ENCODE results near the gene ANKRD23.

GRCh38 chr2:96860065-96861029 lies 16.5 kb upstream of the ANKRD23 start:
- TF ChIP-seq, protein P1, sequence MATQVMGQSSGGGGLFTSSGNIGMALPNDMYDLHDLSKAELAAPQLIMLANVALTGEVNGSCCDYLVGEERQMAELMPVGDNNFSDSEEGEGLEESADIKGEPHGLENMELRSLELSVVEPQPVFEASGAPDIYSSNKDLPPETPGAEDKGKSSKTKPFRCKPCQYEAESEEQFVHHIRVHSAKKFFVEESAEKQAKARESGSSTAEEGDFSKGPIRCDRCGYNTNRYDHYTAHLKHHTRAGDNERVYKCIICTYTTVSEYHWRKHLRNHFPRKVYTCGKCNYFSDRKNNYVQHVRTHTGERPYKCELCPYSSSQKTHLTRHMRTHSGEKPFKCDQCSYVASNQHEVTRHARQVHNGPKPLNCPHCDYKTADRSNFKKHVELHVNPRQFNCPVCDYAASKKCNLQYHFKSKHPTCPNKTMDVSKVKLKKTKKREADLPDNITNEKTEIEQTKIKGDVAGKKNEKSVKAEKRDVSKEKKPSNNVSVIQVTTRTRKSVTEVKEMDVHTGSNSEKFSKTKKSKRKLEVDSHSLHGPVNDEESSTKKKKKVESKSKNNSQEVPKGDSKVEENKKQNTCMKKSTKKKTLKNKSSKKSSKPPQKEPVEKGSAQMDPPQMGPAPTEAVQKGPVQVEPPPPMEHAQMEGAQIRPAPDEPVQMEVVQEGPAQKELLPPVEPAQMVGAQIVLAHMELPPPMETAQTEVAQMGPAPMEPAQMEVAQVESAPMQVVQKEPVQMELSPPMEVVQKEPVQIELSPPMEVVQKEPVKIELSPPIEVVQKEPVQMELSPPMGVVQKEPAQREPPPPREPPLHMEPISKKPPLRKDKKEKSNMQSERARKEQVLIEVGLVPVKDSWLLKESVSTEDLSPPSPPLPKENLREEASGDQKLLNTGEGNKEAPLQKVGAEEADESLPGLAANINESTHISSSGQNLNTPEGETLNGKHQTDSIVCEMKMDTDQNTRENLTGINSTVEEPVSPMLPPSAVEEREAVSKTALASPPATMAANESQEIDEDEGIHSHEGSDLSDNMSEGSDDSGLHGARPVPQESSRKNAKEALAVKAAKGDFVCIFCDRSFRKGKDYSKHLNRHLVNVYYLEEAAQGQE (IDR thresholded peaks at IDR 0.05; ENCODE audit: low read depth), result no peak
- no peak for TF ChIP-seq EP300 (IDR thresholded peaks at IDR 0.05; ENCODE audit: borderline replicate concordance)
- TF ChIP-seq CREB1 (IDR thresholded peaks at IDR 0.05; ENCODE audit: low read depth), result no peak
- TF ChIP-seq EGR1 (IDR thresholded peaks at IDR 0.05), result no peak
- no peak for TF ChIP-seq TCF12 (IDR thresholded peaks at IDR 0.05; ENCODE audit: low read depth)
